GM21381 (cell line): ENCODE data around the gene SNRPA.
"Not testable (repeated sequence)": the region's sequence is repeated elsewhere in the genome, so short reads cannot be mapped to it uniquely, and the experiment has no call there.

Source experiments
- ATAC-seq: cut with Tn5 transposase; IDR thresholded peaks from one replicate; pipeline ENCODE4 v1.9.1; 2021; ENCODE audit warnings: mild to moderate bottlenecking, moderate library complexity; ENCODE audit not compliant: unreplicated experiment

Gene SNRPA

GRCh38 chr19:40812571-40812970, 61.6 kb downstream of the SNRPA start:
- not testable (repeated sequence) for ATAC-seq

- no peak for ATAC-seq
Observed at GRCh38 chr19:40813182-40813581, 62.2 kb downstream of the SNRPA start.
